HepG2 (cell line): Measurements from ENCODE around the gene MEGF6. TPM values are rescaled to one million over a fixed set of nuclear protein-coding genes. Genes with fewer than 3 reads are reported as not detected.

Source experiments
- ATAC-seq: fragments of 200-7000 bp; cut with Tn5 transposase; 3 replicates; pipeline ENCODE4 v1.9.1; 2020; ENCODE audit warnings: mild to moderate bottlenecking, moderate library complexity
- BruUV-seq: library from RNA; stranded (reverse); fragments of 400-500 nt; replicated peaks from 2 replicates; lab custom pipeline; 2021; lab: Mats Ljungman, UMichigan
- CTCF ChIA-PET: fragments of 300-600 bp; formaldehyde crosslinking; extraction: SDS; loops from one replicate; lab custom pipeline; 2021; ENCODE audit warnings: low total read pairs, inconsistent platforms, low intra/inter-chr PET ratio; lab: Yijun Ruan, JAX
- POLR2A ChIA-PET: fragments of 350-600 bp; sonication (Branson Sonifier 250); formaldehyde crosslinking; loops from one replicate; lab custom pipeline; 2020; ENCODE audit warnings: antibody characterized with exemption, inconsistent platforms; lab: Yijun Ruan, JAX
- DNase-seq: peaks from one replicate; pipeline ENCODE4 v3.0.0-alpha.2; 2015; ENCODE audit warnings: low spot score
- FAIRE-seq: peaks from 3 replicates; lab custom pipeline; 2011; peaks lifted over from hg19 to GRCh38; lab: Jason Lieb, UNC
- H2AFZ ChIP-seq: one replicate; pipeline ENCODE4 v1.6.1; 2011; ENCODE audit warnings: low read length, inconsistent platforms
- H3K27ac ChIP-seq: fragments of 300-600 bp; 3 replicates; pipeline ENCODE4 v1.8.0; 2011; ENCODE audit warnings: mixed run types, mild to moderate bottlenecking, mixed read lengths, low read length, inconsistent platforms; ENCODE audit not compliant: insufficient read depth; ENCODE audit errors: extremely low read length
- H3K27me3 ChIP-seq, 2 experiments: fragments of 200-600 bp in 1 of 2; 2 replicates in 1 of 2; 3 replicates in 1 of 2; pipeline versions ENCODE4 v1.6.0 to v1.8.0; 2011; ENCODE audit warnings: low read length in 2 of 2, mild to moderate bottlenecking in 2 of 2, moderate library complexity in 2 of 2, inconsistent platforms in 1 of 2; ENCODE audit not compliant: insufficient read depth in 2 of 2, control insufficient read depth in 1 of 2
- H3K36me3 ChIP-seq, 2 experiments: fragments of 200-600 bp in 1 of 2; replicated peaks in 1 of 2; 2 replicates in 1 of 2; 3 replicates in 1 of 2; pipeline versions ENCODE4 v1.5.1 to v1.8.0; 2011; ENCODE audit warnings: low read length in 2 of 2, inconsistent platforms in 1 of 2; ENCODE audit not compliant: insufficient read depth in 2 of 2, control insufficient read depth in 1 of 2
- H3K4me1 ChIP-seq: 2 replicates; pipeline ENCODE4 v1.5.1; 2012; ENCODE audit warnings: low read length, inconsistent platforms; ENCODE audit not compliant: insufficient read depth
- H3K4me2 ChIP-seq: 2 replicates; pipeline ENCODE4 v1.6.0; 2011; ENCODE audit warnings: low read depth, low read length, inconsistent platforms
- H3K4me3 ChIP-seq, 3 experiments: fragments of 200-600 bp in 1 of 3; sonication (generic), shearing (Covaris generic) in 1 of 3; replicated peaks in 1 of 3; 2 replicates each; pipeline ENCODE4 v1.5.1; 2011 to 2016; ENCODE audit warnings: low read length in 3 of 3, inconsistent platforms in 2 of 3, low read depth in 2 of 3, mild to moderate bottlenecking in 2 of 3, control low read depth in 1 of 3, mixed read lengths in 1 of 3; ENCODE audit not compliant: insufficient read depth in 1 of 3
- H3K79me2 ChIP-seq: one replicate; pipeline ENCODE4 v1.6.1; 2011; ENCODE audit warnings: low read length, inconsistent platforms; ENCODE audit not compliant: insufficient read depth
- H3K9ac ChIP-seq: 2 replicates; pipeline ENCODE4 v1.6.0; 2011; ENCODE audit warnings: mild to moderate bottlenecking, low read depth, low read length, inconsistent platforms; ENCODE audit not compliant: insufficient read depth
- H3K9me3 ChIP-seq: 2 replicates; pipeline ENCODE4 v1.5.1; 2012; ENCODE audit warnings: mild to moderate bottlenecking, low read length
- H4K20me1 ChIP-seq: 2 replicates; pipeline ENCODE4 v1.6.0; 2011; ENCODE audit warnings: inconsistent platforms, mild to moderate bottlenecking, low read length, moderate library complexity; ENCODE audit not compliant: insufficient read depth
- ARNT2 ChIP-seq: sonication (generic); formaldehyde crosslinking; IDR thresholded peaks from 2 replicates; pipeline ENCODE4 v1.8.0; 2022; ENCODE audit warnings: mild to moderate bottlenecking, low read depth, missing genetic modification reagents, moderate library complexity
- ARNTL ChIP-seq: sonication (generic); formaldehyde crosslinking; IDR thresholded peaks from 2 replicates; pipeline ENCODE4 v1.4.0; 2020; ENCODE audit warnings: mild to moderate bottlenecking, missing genetic modification reagents
- HMGA1 ChIP-seq: sonication (generic); formaldehyde crosslinking; conservative IDR thresholded peaks from 2 replicates; pipeline ENCODE4 v1.4.0; 2020; ENCODE audit warnings: missing genetic modification reagents
- IRX3 ChIP-seq: sonication (generic); formaldehyde crosslinking; IDR thresholded peaks from 2 replicates; pipeline ENCODE4 v1.8.1; 2023; ENCODE audit warnings: mild to moderate bottlenecking, low read depth, missing genetic modification reagents, borderline replicate concordance
- NFIC ChIP-seq: IDR thresholded peaks from 2 replicates; pipeline ENCODE4 v1.6.1; 2012; ENCODE audit warnings: mild to moderate bottlenecking, low read length, inconsistent platforms
- PLRG1 ChIP-seq: fragments of 450-650 bp; conservative IDR thresholded peaks from 2 replicates; pipeline ENCODE4 v1.6.1; 2016
- RARA ChIP-seq: IDR thresholded peaks from 2 replicates; pipeline ENCODE4 v1.6.1; 2016; ENCODE audit warnings: missing genetic modification reagents, missing compliant biosample characterization
- SMARCC2 ChIP-seq: fragments of 450-650 bp; IDR thresholded peaks from 2 replicates; pipeline ENCODE4 v1.6.1; 2017; ENCODE audit warnings: antibody characterized with exemption, mild to moderate bottlenecking
- SOX5 ChIP-seq: IDR thresholded peaks from 2 replicates; pipeline ENCODE4 v1.6.1; 2016; ENCODE audit warnings: borderline replicate concordance
- SP1 ChIP-seq, 2 experiments: fragments of 450-650 bp in 1 of 2; sonication (generic) in 1 of 2; formaldehyde crosslinking in 1 of 2; IDR thresholded peaks; 2 replicates each; pipeline versions ENCODE4 v1.4.0 to v1.6.1; 2016 to 2020; ENCODE audit warnings: missing genetic modification reagents in 1 of 2
- YEATS4 ChIP-seq: sonication (generic); formaldehyde crosslinking; IDR thresholded peaks from 2 replicates; pipeline ENCODE4 v1.4.0; 2020; ENCODE audit warnings: missing genetic modification reagents, borderline replicate concordance
- ZBTB42 ChIP-seq: sonication (generic); formaldehyde crosslinking; IDR thresholded peaks from 2 replicates; pipeline ENCODE4 v1.5.0; 2020; ENCODE audit warnings: mild to moderate bottlenecking, missing genetic modification reagents
- ZFP90 ChIP-seq: sonication (generic); formaldehyde crosslinking; IDR thresholded peaks from 2 replicates; pipeline ENCODE4 v1.8.0; 2022; ENCODE audit warnings: missing genetic modification reagents, mild to moderate bottlenecking, inconsistent platforms, borderline replicate concordance
- ZMYM2 ChIP-seq: sonication (generic); formaldehyde crosslinking; IDR thresholded peaks from 2 replicates; pipeline ENCODE4 v1.8.0; 2022; ENCODE audit warnings: mild to moderate bottlenecking, missing genetic modification reagents
- ZNF224 ChIP-seq: sonication (generic); formaldehyde crosslinking; IDR thresholded peaks from 2 replicates; pipeline ENCODE4 v1.5.0; 2020; ENCODE audit warnings: mild to moderate bottlenecking, missing genetic modification reagents
- ZNF256 ChIP-seq: sonication (generic); formaldehyde crosslinking; conservative IDR thresholded peaks from 2 replicates; pipeline ENCODE4 v1.4.0; 2020; ENCODE audit warnings: missing genetic modification reagents
- ZNF367 ChIP-seq: sonication (generic); formaldehyde crosslinking; IDR thresholded peaks from 2 replicates; pipeline ENCODE4 v1.4.0; 2020; ENCODE audit warnings: missing genetic modification reagents, borderline replicate concordance
- ZNF382 ChIP-seq: sonication (generic); formaldehyde crosslinking; IDR thresholded peaks from 2 replicates; pipeline ENCODE4 v1.5.0; 2020; ENCODE audit warnings: missing genetic modification reagents, mild to moderate bottlenecking, borderline replicate concordance
- ZNF468 ChIP-seq: sonication (generic); formaldehyde crosslinking; IDR thresholded peaks from 2 replicates; pipeline ENCODE4 v1.8.0; 2022; ENCODE audit warnings: mild to moderate bottlenecking, moderate library complexity, missing genetic modification reagents
- ZNF598 ChIP-seq: sonication (generic); formaldehyde crosslinking; IDR thresholded peaks from 2 replicates; pipeline ENCODE4 v1.5.1; 2020; ENCODE audit warnings: mild to moderate bottlenecking, missing genetic modification reagents, borderline replicate concordance
- ZNF850 ChIP-seq: sonication (generic); formaldehyde crosslinking; conservative IDR thresholded peaks from 2 replicates; pipeline ENCODE4 v1.9.0; 2021; ENCODE audit warnings: mild to moderate bottlenecking, missing genetic modification reagents
- ZNF883 ChIP-seq: sonication (generic); formaldehyde crosslinking; IDR thresholded peaks from 2 replicates; pipeline ENCODE4 v1.5.1; 2020; ENCODE audit warnings: mild to moderate bottlenecking, missing genetic modification reagents; ENCODE audit errors: not compliant biosample characterization
- ZSCAN20 ChIP-seq: sonication (generic); formaldehyde crosslinking; IDR thresholded peaks from 2 replicates; pipeline ENCODE4 v1.4.0; 2020; ENCODE audit warnings: missing genetic modification reagents, mild to moderate bottlenecking, borderline replicate concordance
- WGBS: methylation state at CpG from one replicate; pipeline ENCODE4 v1.1.6; 2017; ENCODE audit warnings: low lambda C conversion rate; 5-methylcytosine and 5-hydroxymethylcytosine counted together
- in situ Hi-C: cut with HindIII; loops from 2 replicates; pipeline ENCODE4 v1.10.0; 2017; ENCODE audit warnings: low pct_unique_long_range_greater_than_20kb; ENCODE audit not compliant: extremely low pct_ligation_motif_present
- intact Hi-C: fragments of 100-400 bp; cut with micrococcal nuclease; formaldehyde crosslinking; loops from one replicate; pipeline ENCODE4 v1.10.0; 2022; ENCODE audit not compliant: unreplicated experiment
- polyA plus RNA-seq, 8 experiments: library from polyadenylated mRNA; depleted of rRNA in 3 of 8; stranded (reverse) in 7 of 8; unstranded in 1 of 8; fragments of >200 nt; fragmentation: Illumina TruSeq in 4 of 8; extraction: Trizol in 4 of 8; gene quantifications; 2 replicates each; pipeline versions ENCODE4 v1.2.1 to v1.2.3, GENCODE V29; 2011 to 2016; ENCODE audit warnings: low read depth in 4 of 8, missing spikeins in 1 of 8, mixed read lengths in 1 of 8; ENCODE audit not compliant: insufficient read depth in 1 of 8
- total RNA-seq, 5 experiments: library from RNA; depleted of rRNA; stranded (reverse); fragments of >200 nt; fragmentation: Illumina TruSeq; extraction: Trizol; gene quantifications; 2 replicates each; pipeline ENCODE4 v1.2.3, GENCODE V29; 2016; ENCODE audit warnings: low read depth in 1 of 5

Gene MEGF6
- total and polyA plus RNA-seq, 2 of the 13 experiments (the other 11 are each of a cell fraction or from before 2014, with no cell fraction given), result 1.9 TPM

GRCh38 chr1:3577711-3578432 lies 33.4 kb downstream of the MEGF6 start:
- H3K27ac ChIP-seq, result no peak overlapping the region
- ATAC-seq (no peak), DNase-seq (no peak), FAIRE-seq (no peak)
- H3K79me2 ChIP-seq, result no peaks in the 10 kb centered on the region
- no peak overlapping the region for H3K4me3 ChIP-seq
- no TSS peak for BruUV-seq
- H4K20me1 ChIP-seq, result no peaks in the 10 kb centered on the region
- H3K36me3 ChIP-seq, result no peaks in the 10 kb centered on the region
- ChIA-PET CTCF (no interaction called here), POLR2A (no interaction called here)
- no peak overlapping the region for H2AFZ ChIP-seq
- no peaks in the 10 kb centered on the region for H3K4me1 ChIP-seq
- intact Hi-C loops (no loop called here), in situ Hi-C loops (no loop called here)
- H3K4me2 ChIP-seq, result no peak overlapping the region
- TF ChIP-seq RARA (CRISPR knock-in tag) (no peak), IRX3 (CRISPR knock-in tag) (no peak), ZNF256 (no peak), ARNTL (CRISPR knock-in tag) (no peak), ZMYM2 (CRISPR knock-in tag) (no peak), ZFP90 (CRISPR knock-in tag) (no peak)
- WGBS, result 13% methylated on average over 9 of the region's 27 CpGs
- peaks cover 19 to 44% of the 10 kb centered on the region in 2 experiments for H3K27me3 ChIP-seq
- no peaks in the 10 kb centered on the region for H3K9me3 ChIP-seq
- no peak overlapping the region for H3K9ac ChIP-seq

- no peak overlapping the region for H3K4me3 ChIP-seq
- H4K20me1 ChIP-seq, result no peaks in the 10 kb centered on the region
- no peak for TF ChIP-seq HMGA1 (CRISPR knock-in tag)
- no peak for TF ChIP-seq YEATS4
- no peak for TF ChIP-seq ARNT2 (CRISPR knock-in tag)
- TF ChIP-seq PLRG1, result no peak
- TF ChIP-seq ZNF883 (CRISPR knock-in tag), result no peak
- TF ChIP-seq SMARCC2, result no peak
- TF ChIP-seq ZNF468, result no peak
- TF ChIP-seq ZNF850 (CRISPR knock-in tag), result no peak
- TF ChIP-seq ZNF224 (CRISPR knock-in tag), result no peak
- TF ChIP-seq ZNF598 (CRISPR knock-in tag), result no peak
- no peak for TF ChIP-seq NFIC
- TF ChIP-seq SOX5, result no peak
- no peak for TF ChIP-seq ZSCAN20 (CRISPR knock-in tag)
- TF ChIP-seq ZBTB42 (CRISPR knock-in tag), result no peak
- no peak for TF ChIP-seq SP1 (IDR thresholded peaks at IDR 0.05)
- no peak for TF ChIP-seq SP1 (CRISPR knock-in tag; IDR thresholded peaks at IDR 0.05)
- no peak for TF ChIP-seq ZNF367
- no peak for TF ChIP-seq ZNF382 (CRISPR knock-in tag)
- DNase-seq (no peak), ATAC-seq (no peak), FAIRE-seq (no peak)
- no peak overlapping the region for H2AFZ ChIP-seq
- WGBS, result 0% methylated on average over 1 of the region's 7 CpGs
- no TSS peak for BruUV-seq
- H3K27me3 ChIP-seq, result peaks cover 19 to 39% of the 10 kb centered on the region in 2 experiments
- H3K9ac ChIP-seq, result no peak overlapping the region
- intact Hi-C loops (no loop called here), in situ Hi-C loops (no loop called here)
- H3K4me2 ChIP-seq, result no peak overlapping the region
- CTCF ChIA-PET, result no interaction called here
- H3K36me3 ChIP-seq, result no peaks in the 10 kb centered on the region
- H3K9me3 ChIP-seq, result no peaks in the 10 kb centered on the region
- no peaks in the 10 kb centered on the region for H3K4me1 ChIP-seq
- POLR2A ChIA-PET, result no interaction called here
- no peaks in the 10 kb centered on the region for H3K79me2 ChIP-seq
- no peak overlapping the region for H3K27ac ChIP-seq
These were observed 34.0 kb downstream of the MEGF6 start for GRCh38 chr1:3577300-3577699.
